ENCODE data around the gene FKBP15. TPM values are rescaled to one million over a fixed set of nuclear protein-coding genes. Genes with fewer than 3 reads are reported as not detected.

FKBP15 gene
- total RNA-seq, 1 donor = 15.4 TPM

DNA sequence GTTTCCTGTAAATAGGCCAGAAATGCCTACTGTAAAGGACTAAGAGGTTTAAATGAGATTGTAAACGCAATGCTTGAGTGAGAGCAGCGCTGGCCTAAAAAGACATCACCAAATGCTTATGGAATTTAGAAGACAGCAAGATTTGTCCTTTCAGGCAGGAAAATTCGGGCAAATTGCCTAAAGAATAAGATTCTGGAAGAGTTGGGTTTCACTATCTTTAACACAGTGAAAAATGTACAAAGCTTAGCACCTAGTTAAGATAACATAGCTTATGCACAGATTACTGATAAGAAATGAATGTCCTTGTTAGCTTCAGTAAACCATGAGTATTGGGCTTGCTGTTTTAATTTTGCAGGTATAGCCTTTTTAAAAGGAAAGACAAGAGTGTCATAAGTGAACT, 4.7 kb downstream of the FKBP15 start:
- peaks cover 31% of the 10 kb centered on the region for H3K4me1 ChIP-seq (ENCODE audit: insufficient read depth, low read length)
- no peak overlapping the region for H3K4me3 ChIP-seq (ENCODE audit: low read length)
- no peaks in the 10 kb centered on the region for H3K9me3 ChIP-seq (ENCODE audit: low read depth, low read length)
- H3K27me3 ChIP-seq (ENCODE audit: insufficient read depth, low read length) = no peaks in the 10 kb centered on the region

GRCh38 chr9:113215132-113215531, 5.9 kb downstream of the FKBP15 start:
- H3K4me3 ChIP-seq (ENCODE audit: low read length) = no peak overlapping the region
- peaks cover 23% of the 10 kb centered on the region for H3K4me1 ChIP-seq (ENCODE audit: insufficient read depth, low read length)
- no peaks in the 10 kb centered on the region for H3K27me3 ChIP-seq (ENCODE audit: insufficient read depth, low read length)
- no peaks in the 10 kb centered on the region for H3K9me3 ChIP-seq (ENCODE audit: low read depth, low read length)

- H3K9me3 ChIP-seq (ENCODE audit: low read depth, low read length) = no peaks in the 10 kb centered on the region
- H3K4me1 ChIP-seq (ENCODE audit: insufficient read depth, low read length) = peaks cover 14% of the 10 kb centered on the region
- H3K4me3 ChIP-seq (ENCODE audit: low read length) = no peak overlapping the region
- H3K27me3 ChIP-seq (ENCODE audit: insufficient read depth, low read length) = no peaks in the 10 kb centered on the region
Measured at GRCh38 chr9:113210815-113211214, 10.3 kb downstream of the FKBP15 start.

DNA sequence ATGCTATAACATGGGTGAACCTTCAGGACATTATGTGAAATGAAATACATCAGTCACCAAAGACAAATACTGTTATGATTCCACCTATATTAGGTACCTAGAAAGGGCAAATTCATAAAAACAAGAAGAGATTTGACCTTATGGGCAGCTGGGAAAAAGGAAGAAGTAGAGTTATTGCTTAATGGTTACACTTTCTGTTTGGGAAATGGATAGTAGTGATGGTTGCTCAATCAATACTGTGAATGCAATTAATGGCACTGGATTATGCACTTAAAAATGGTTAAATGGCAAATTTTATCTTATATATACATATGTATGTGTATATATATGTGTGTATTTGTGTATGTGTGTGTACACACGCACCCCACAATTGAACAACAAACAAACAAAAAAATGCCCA, 15.2 kb downstream of the FKBP15 start:
- no peaks in the 10 kb centered on the region for H3K9me3 ChIP-seq (ENCODE audit: low read depth, low read length)
- no peak overlapping the region for H3K4me3 ChIP-seq (ENCODE audit: low read length)
- peaks cover 10% of the 10 kb centered on the region for H3K4me1 ChIP-seq (ENCODE audit: insufficient read depth, low read length)
- no peaks in the 10 kb centered on the region for H3K27me3 ChIP-seq (ENCODE audit: insufficient read depth, low read length)

GRCh38 chr9:113205432-113205831, 15.6 kb downstream of the FKBP15 start:
- Histone ChIP-seq H3K4me3 (ENCODE audit: low read length) (no peak overlapping the region), H3K9me3 (ENCODE audit: low read depth, low read length) (no peaks in the 10 kb centered on the region), H3K4me1 (ENCODE audit: insufficient read depth, low read length) (peaks cover 10% of the 10 kb centered on the region), H3K27me3 (ENCODE audit: insufficient read depth, low read length) (no peaks in the 10 kb centered on the region)

- H3K27me3 ChIP-seq (ENCODE audit: insufficient read depth, low read length) = no peaks in the 10 kb centered on the region
- no peak overlapping the region for H3K4me3 ChIP-seq (ENCODE audit: low read length)
- H3K4me1 ChIP-seq (ENCODE audit: insufficient read depth, low read length) = no peaks in the 10 kb centered on the region
- H3K9me3 ChIP-seq (ENCODE audit: low read depth, low read length) = no peaks in the 10 kb centered on the region
Measured at GRCh38 chr9:113199683-113200329, 21.3 kb downstream of the FKBP15 start.

DNA sequence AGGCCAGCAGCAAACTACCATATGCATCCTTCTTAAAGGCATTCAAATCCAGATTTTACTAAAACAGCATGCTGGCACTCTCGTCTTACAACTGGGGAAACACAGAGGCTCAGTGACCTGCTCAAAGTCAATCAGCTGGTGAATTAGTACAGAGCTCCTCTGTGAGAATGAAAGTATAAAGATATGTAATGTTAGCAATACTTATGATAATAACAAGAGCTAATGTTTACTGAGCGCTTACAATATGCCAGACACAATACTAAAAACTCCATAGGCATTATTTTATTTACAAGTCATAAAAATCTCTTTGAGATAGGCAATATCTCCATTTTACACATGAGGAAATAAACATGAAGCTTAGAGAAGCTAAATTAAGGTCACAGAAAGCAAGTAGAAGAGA, 28.6 kb downstream of the FKBP15 start:
- peaks cover 13% of the 10 kb centered on the region for H3K4me1 ChIP-seq (ENCODE audit: insufficient read depth, low read length)
- no peak overlapping the region for H3K4me3 ChIP-seq (ENCODE audit: low read length)
- no peaks in the 10 kb centered on the region for H3K9me3 ChIP-seq (ENCODE audit: low read depth, low read length)
- H3K27me3 ChIP-seq (ENCODE audit: insufficient read depth, low read length) = no peaks in the 10 kb centered on the region

- H3K27me3 ChIP-seq (ENCODE audit: insufficient read depth, low read length) = no peaks in the 10 kb centered on the region
- no peaks in the 10 kb centered on the region for H3K9me3 ChIP-seq (ENCODE audit: low read depth, low read length)
- H3K4me3 ChIP-seq (ENCODE audit: low read length) = peak overlapping the region; percentile 18
- peaks cover 30% of the 10 kb centered on the region for H3K4me1 ChIP-seq (ENCODE audit: insufficient read depth, low read length)
Measured at GRCh38 chr9:113187929-113188595, 33.0 kb downstream of the FKBP15 start.

- Histone ChIP-seq H3K27me3 (ENCODE audit: insufficient read depth, low read length) (no peaks in the 10 kb centered on the region), H3K4me3 (ENCODE audit: low read length) (no peak overlapping the region), H3K9me3 (ENCODE audit: low read depth, low read length) (no peaks in the 10 kb centered on the region), H3K4me1 (ENCODE audit: insufficient read depth, low read length) (peaks cover 30% of the 10 kb centered on the region)
Measured at GRCh38 chr9:113186137-113186755, 34.8 kb downstream of the FKBP15 start.

GRCh38 chr9:113185271-113185670, 35.8 kb downstream of the FKBP15 start:
- peaks cover 30% of the 10 kb centered on the region for H3K4me1 ChIP-seq (ENCODE audit: insufficient read depth, low read length)
- H3K27me3 ChIP-seq (ENCODE audit: insufficient read depth, low read length) = no peaks in the 10 kb centered on the region
- no peak overlapping the region for H3K4me3 ChIP-seq (ENCODE audit: low read length)
- H3K9me3 ChIP-seq (ENCODE audit: low read depth, low read length) = no peaks in the 10 kb centered on the region

GRCh38 chr9:113184539-113184938, 36.5 kb downstream of the FKBP15 start:
- Histone ChIP-seq H3K4me3 (ENCODE audit: low read length) (no peak overlapping the region), H3K9me3 (ENCODE audit: low read depth, low read length) (no peaks in the 10 kb centered on the region), H3K4me1 (ENCODE audit: insufficient read depth, low read length) (peaks cover 30% of the 10 kb centered on the region), H3K27me3 (ENCODE audit: insufficient read depth, low read length) (no peaks in the 10 kb centered on the region)

DNA sequence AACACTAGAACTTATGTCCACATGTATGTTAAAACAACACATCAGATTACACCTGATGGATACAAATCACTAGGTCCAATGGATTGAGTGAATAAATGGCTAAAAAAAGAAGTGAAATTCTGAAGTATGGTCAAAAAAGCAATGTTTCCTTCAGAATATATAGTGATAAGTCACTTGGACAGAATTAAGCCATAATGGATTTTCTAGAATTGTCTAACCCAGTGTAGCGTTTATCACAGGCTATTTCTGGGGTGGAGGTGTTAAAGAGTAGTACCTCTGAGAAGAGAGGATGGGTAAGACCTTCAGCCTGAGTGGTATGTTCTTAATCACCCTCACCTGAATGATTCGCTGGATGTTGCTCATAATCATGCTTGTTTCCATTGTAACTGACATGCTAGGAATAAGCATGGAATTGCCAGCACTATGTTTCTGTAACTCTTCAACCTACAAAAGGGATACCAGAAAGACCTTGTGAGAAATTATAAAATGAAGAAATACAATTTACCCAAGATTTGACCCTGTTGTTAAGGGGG, 37.1 kb downstream of the FKBP15 start:
- no peak overlapping the region for H3K4me3 ChIP-seq (ENCODE audit: low read length)
- peaks cover 30% of the 10 kb centered on the region for H3K4me1 ChIP-seq (ENCODE audit: insufficient read depth, low read length)
- no peaks in the 10 kb centered on the region for H3K27me3 ChIP-seq (ENCODE audit: insufficient read depth, low read length)
- no peaks in the 10 kb centered on the region for H3K9me3 ChIP-seq (ENCODE audit: low read depth, low read length)

- Histone ChIP-seq H3K9me3 (ENCODE audit: low read depth, low read length) (no peaks in the 10 kb centered on the region), H3K4me3 (ENCODE audit: low read length) (no peak overlapping the region), H3K4me1 (ENCODE audit: insufficient read depth, low read length) (peaks cover 4% of the 10 kb centered on the region), H3K27me3 (ENCODE audit: insufficient read depth, low read length) (no peaks in the 10 kb centered on the region)
Measured at GRCh38 chr9:113181165-113181564, 39.9 kb downstream of the FKBP15 start.

DNA sequence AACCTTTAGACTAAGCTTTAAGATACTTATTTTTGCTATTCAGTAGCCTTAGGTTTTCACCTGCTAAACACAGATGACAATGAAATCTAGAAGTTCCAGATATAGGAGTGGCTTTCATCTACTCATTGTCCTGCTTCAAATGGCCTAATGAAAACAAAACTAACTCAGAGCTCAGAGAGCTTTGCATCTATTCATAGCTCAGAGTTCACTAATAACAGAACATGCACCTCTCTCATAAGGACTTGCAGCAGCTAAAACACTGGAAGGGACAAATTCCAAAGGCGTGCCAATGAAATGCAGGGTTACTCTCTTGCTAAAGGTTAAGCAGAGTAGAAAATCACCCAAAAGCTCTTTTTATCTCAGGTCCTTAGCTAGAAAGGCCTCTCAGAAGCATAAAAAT, 41.2 kb downstream of the FKBP15 start:
- Histone ChIP-seq H3K9me3 (ENCODE audit: low read depth, low read length) (no peaks in the 10 kb centered on the region), H3K27me3 (ENCODE audit: insufficient read depth, low read length) (no peaks in the 10 kb centered on the region), H3K4me3 (ENCODE audit: low read length) (no peak overlapping the region), H3K4me1 (ENCODE audit: insufficient read depth, low read length) (no peaks in the 10 kb centered on the region)

- no peaks in the 10 kb centered on the region for H3K9me3 ChIP-seq (ENCODE audit: low read depth, low read length)
- H3K27me3 ChIP-seq (ENCODE audit: insufficient read depth, low read length) = no peaks in the 10 kb centered on the region
- no peaks in the 10 kb centered on the region for H3K4me1 ChIP-seq (ENCODE audit: insufficient read depth, low read length)
- H3K4me3 ChIP-seq (ENCODE audit: low read length) = no peak overlapping the region
Measured at GRCh38 chr9:113178087-113178486, 43.0 kb downstream of the FKBP15 start.

Data from mononuclear cell (primary cell).